NCI-H524 (cell line): Measurements from ENCODE around the gene PRDX6.
"Not testable (repeated sequence)": the region's sequence is repeated elsewhere in the genome, so short reads cannot be mapped to it uniquely, and the experiment has no call there.

Experiments
- DNase-seq, 2 experiments: peaks; one replicate each; lab custom pipeline; 2025; lab: John Stamatoyannopoulos, UW

The PRDX6 gene

GRCh38 chr1:173469656-173470055 lies 7.5 kb upstream of the PRDX6 start:
- no peak for DNase-seq

GRCh38 chr1:173470608-173471007 lies 6.5 kb upstream of the PRDX6 start:
- no peak for DNase-seq

- DNase-seq, result no peak
Observed at GRCh38 chr1:173473599-173474011, 3.5 kb upstream of the PRDX6 start.

GRCh38 chr1:173474097-173474779 lies 2.9 kb upstream of the PRDX6 start:
- DNase-seq, result peak; percentile 42 to 65

- peak; percentile 56 to 75 for DNase-seq
Observed at GRCh38 chr1:173474780-173475421, 2.2 kb upstream of the PRDX6 start.

GRCh38 chr1:173475564-173476196 lies 1.5 kb upstream of the PRDX6 start:
- peak in 1 of 2 experiments; percentile 34 for DNase-seq

GRCh38 chr1:173476197-173476664 lies 904 bp upstream of the PRDX6 start:
- DNase-seq, result peak in 1 of 2 experiments; percentile 34

GRCh38 chr1:173476665-173477285 lies 360 bp upstream of the PRDX6 start:
- DNase-seq, result peak; percentile 79 to 95

- peak in 1 of 2 experiments; percentile 25 for DNase-seq
Observed at GRCh38 chr1:173478094-173478674, 1.0 kb downstream of the PRDX6 start.

- DNase-seq, result no peak
Observed at GRCh38 chr1:173479649-173480048, 2.5 kb downstream of the PRDX6 start.

GRCh38 chr1:173481195-173481772 lies 4.1 kb downstream of the PRDX6 start:
- DNase-seq, result no peak

- no peak for DNase-seq
Observed at GRCh38 chr1:173482683-173483082, 5.5 kb downstream of the PRDX6 start.

- DNase-seq, result no peak
Observed at GRCh38 chr1:173484276-173484675, 7.1 kb downstream of the PRDX6 start.

- DNase-seq, result no peak
Observed at GRCh38 chr1:173485401-173485800, 8.3 kb downstream of the PRDX6 start.

- DNase-seq, result no peak
Observed at GRCh38 chr1:173488001-173488400, 10.9 kb downstream of the PRDX6 start.

- DNase-seq, result no peak
Observed at GRCh38 chr1:173489149-173489600, 12.0 kb downstream of the PRDX6 start.

- DNase-seq, result no peak
Observed at GRCh38 chr1:173489929-173490328, 12.8 kb downstream of the PRDX6 start.

- DNase-seq, result no peak
Observed at GRCh38 chr1:173491508-173491907, 14.4 kb downstream of the PRDX6 start.

GRCh38 chr1:173493125-173493524 lies 16.0 kb downstream of the PRDX6 start:
- not testable (repeated sequence) for DNase-seq

- DNase-seq, result no peak
Observed at GRCh38 chr1:173495609-173496267, 18.6 kb downstream of the PRDX6 start.

- DNase-seq, result no peak
Observed at GRCh38 chr1:173496757-173497320, 19.7 kb downstream of the PRDX6 start.
